Activated CD8-positive, alpha-beta T cell treated with anti-CD3 and anti-CD28 coated beads, Interleukin-2, amount 10 ng/mL, durations not matched to agents 7 days and 5 days (primary cell): Measurements from ENCODE around the gene DHRS11. TPM values are rescaled to one million over a fixed set of nuclear protein-coding genes. Genes with fewer than 3 reads are reported as not detected.
A peak's percentile ranks its signal among the peaks of the same experiment; 100 is the strongest.

Experiments used
- ATAC-seq: fragments of 150-1000 bp; cut with Tn5 transposase; one replicate; pipeline ENCODE4 v1.10.0; 2021; ENCODE audit warnings: moderate library complexity
- CTCF ChIA-PET: fragments of 350-600 bp; sonication (Branson Sonifier 250); formaldehyde crosslinking; loops from one replicate; lab custom pipeline; 2021; ENCODE audit warnings: antibody characterized with exemption; lab: Charles Lee
- POLR2A ChIA-PET: fragments of 350-600 bp; sonication (Branson Sonifier 250); formaldehyde crosslinking; loops from one replicate; lab custom pipeline; 2021; ENCODE audit warnings: antibody characterized with exemption; lab: Charles Lee
- DNase-seq: peaks from one replicate; pipeline ENCODE4 v3.0.0-alpha.2; 2020
- H3K27ac Mint-ChIP-seq: one replicate; pipeline ENCODE4 v1.8.0; 2021; ENCODE audit warnings: mild to moderate bottlenecking, mixed read lengths
- H3K27me3 Mint-ChIP-seq: one replicate; pipeline ENCODE4 v1.8.0; 2021; ENCODE audit warnings: low read depth, mixed read lengths
- H3K36me3 Mint-ChIP-seq: one replicate; pipeline ENCODE4 v1.8.0; 2021; ENCODE audit warnings: low read depth, mixed read lengths
- H3K4me1 Mint-ChIP-seq: one replicate; pipeline ENCODE4 v1.8.0; 2021; ENCODE audit warnings: low read depth, mixed read lengths
- H3K4me3 Mint-ChIP-seq: one replicate; pipeline ENCODE4 v1.8.0; 2021; ENCODE audit warnings: mild to moderate bottlenecking, mixed read lengths
- H3K9me3 Mint-ChIP-seq: one replicate; pipeline ENCODE4 v1.8.0; 2022; ENCODE audit warnings: mixed read lengths; ENCODE audit not compliant: insufficient read depth
- total RNA-seq, 2 experiments: library from RNA; stranded (reverse); gene quantifications; one replicate each; pipeline ENCODE4 v1.2.3, GENCODE V29; 2021

Gene DHRS11, protein sequence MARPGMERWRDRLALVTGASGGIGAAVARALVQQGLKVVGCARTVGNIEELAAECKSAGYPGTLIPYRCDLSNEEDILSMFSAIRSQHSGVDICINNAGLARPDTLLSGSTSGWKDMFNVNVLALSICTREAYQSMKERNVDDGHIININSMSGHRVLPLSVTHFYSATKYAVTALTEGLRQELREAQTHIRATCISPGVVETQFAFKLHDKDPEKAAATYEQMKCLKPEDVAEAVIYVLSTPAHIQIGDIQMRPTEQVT
- total RNA-seq: 1 to 10 TPM; 4.7 to 5.0 TPM

DNA sequence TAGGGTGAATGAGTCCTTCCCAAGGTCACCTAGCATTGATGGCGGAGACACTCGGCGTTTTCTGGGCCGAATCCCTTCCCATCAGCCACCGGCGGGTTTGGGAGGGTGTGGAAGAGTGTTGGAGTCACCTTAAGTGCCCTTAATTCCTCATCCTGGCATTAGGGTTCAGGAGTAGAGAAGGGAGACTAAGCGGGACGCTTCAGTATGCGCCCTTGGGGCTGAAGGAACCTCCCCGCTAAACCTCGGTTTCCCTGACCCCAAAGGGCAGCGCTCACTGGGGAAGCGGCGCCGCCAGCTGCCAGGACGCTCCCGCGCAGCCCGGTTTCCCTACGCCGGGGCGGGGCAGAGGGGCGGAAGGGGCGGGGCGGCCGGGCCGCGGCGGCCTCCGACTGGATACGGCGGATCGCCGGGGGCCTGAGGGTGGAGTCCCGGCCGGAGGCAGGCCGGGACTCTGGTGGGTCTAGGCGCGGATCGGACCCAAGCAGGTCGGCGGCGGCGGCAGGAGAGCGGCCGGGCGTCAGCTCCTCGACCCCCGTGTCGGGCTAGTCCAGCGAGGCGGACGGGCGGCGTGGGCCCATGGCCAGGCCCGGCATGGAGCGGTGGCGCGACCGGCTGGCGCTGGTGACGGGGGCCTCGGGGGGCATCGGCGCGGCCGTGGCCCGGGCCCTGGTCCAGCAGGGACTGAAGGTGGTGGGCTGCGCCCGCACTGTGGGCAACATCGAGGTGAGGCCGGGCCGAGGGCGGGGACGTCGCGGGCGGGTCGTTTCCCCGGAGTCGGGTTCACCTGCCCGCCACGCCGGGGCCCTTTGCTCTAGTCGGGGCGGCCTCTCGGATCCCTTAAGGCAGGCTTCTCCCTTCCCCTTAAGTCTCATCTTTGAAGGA is at the start of gene DHRS11:
Gene DHRS11 (plus strand): TSS at position 446 of the 882 bp plus-strand sequence. CDS start 131 bp downstream, at position 577.
- H3K4me3 Mint-ChIP-seq: peak within 1 kb of the TSS; percentile 66
- peaks cover 35% of the 10 kb centered on the region for H3K36me3 Mint-ChIP-seq
- CTCF ChIA-PET: interaction anchor here (1.0 to 8.6 kb wide), 2 partner anchors 11 to 35 kb away, joined by 3 to 70 read pairs; partner anchors contain the start of gene MRM1

DNA sequence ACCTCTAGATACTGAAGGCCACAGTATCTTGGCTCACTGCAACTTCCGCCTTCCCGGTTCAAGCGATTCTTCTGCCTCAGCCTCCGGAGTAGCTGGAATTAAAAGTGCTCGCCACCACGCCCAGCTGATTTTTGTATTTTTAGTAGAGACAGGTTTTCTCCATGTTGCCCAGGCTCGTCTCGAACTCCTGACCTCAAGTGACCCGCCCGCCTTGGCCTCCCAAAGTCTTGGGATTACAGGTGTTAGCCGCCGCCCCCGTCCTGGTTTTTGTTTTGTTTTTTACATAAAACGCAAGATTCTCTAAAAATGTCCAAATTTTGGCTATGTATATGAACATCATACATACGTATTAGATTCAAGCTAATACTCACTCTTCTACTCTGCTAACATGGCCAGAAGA is 48.9 kb upstream of the DHRS11 start:
- H3K4me3 Mint-ChIP-seq: no peak overlapping the region
- H3K9me3 Mint-ChIP-seq: no peaks in the 10 kb centered on the region
- no peak for DNase-seq
- no peak overlapping the region for H3K27ac Mint-ChIP-seq
- CTCF ChIA-PET: interaction anchor here (1.6 kb wide), 1 partner anchor 60 kb away, joined by 7 read pairs; no protein-coding TSS in a partner anchor
- H3K27me3 Mint-ChIP-seq: no peaks in the 10 kb centered on the region
- peaks cover 21% of the 10 kb centered on the region for H3K4me1 Mint-ChIP-seq
- peaks cover 40% of the 10 kb centered on the region for H3K36me3 Mint-ChIP-seq
- ATAC-seq: no peak
- POLR2A ChIA-PET: interaction anchor here (4.7 kb wide), 1 partner anchor 8 kb away, joined by 84 read pairs; the partner anchor contains the start of genes MYO19 and PIGW

More for the DNA sequence above, at the start of gene DHRS11:
- peaks cover 46% of the 10 kb centered on the region for H3K4me1 Mint-ChIP-seq
- POLR2A ChIA-PET: interaction anchor here (1.2 to 3.6 kb wide), 2 partner anchors 10 to 14 kb away, joined by 3 to 22 read pairs; partner anchors contain the start of gene MRM1
- H3K27me3 Mint-ChIP-seq: no peaks in the 10 kb centered on the region
- peak within 1 kb of the TSS; percentile 61 for H3K27ac Mint-ChIP-seq
- DNase-seq (peak; percentile 79), ATAC-seq (peak; percentile 96)
- H3K9me3 Mint-ChIP-seq: no peaks in the 10 kb centered on the region

DNA sequence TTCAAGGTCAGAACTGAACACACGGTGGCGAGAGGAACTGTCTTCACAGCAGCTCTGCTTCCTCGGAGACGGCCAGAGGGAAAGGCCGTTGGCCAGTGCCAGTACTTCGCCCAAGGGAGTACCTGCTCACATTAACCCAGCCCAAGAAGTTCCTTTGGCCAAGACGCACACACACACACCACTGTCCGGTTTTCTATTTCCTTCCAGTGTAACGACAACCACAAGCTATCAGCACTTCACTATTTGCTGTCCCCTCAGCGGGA is 47.7 kb upstream of the DHRS11 start:
- peak overlapping the region; percentile 93 for H3K4me3 Mint-ChIP-seq
- DNase-seq (peak; percentile 46), ATAC-seq (no peak)
- POLR2A ChIA-PET: interaction anchor here (0.6 to 4.7 kb wide), 4 partner anchors 9 to 701 kb away, joined by 3 to 84 read pairs (median 4); partner anchors contain the start of genes MYO19, PIGW and ZNHIT3
- no peaks in the 10 kb centered on the region for H3K9me3 Mint-ChIP-seq
- H3K27ac Mint-ChIP-seq: peak overlapping the region; percentile 98
- no peaks in the 10 kb centered on the region for H3K27me3 Mint-ChIP-seq
- peaks cover 28% of the 10 kb centered on the region for H3K4me1 Mint-ChIP-seq
- CTCF ChIA-PET: interaction anchor here (1.6 to 3.9 kb wide), 2 partner anchors 9 to 59 kb away, joined by 7 to 35 read pairs; partner anchors contain the start of genes MYO19 and PIGW
- peaks cover 43% of the 10 kb centered on the region for H3K36me3 Mint-ChIP-seq

DNA sequence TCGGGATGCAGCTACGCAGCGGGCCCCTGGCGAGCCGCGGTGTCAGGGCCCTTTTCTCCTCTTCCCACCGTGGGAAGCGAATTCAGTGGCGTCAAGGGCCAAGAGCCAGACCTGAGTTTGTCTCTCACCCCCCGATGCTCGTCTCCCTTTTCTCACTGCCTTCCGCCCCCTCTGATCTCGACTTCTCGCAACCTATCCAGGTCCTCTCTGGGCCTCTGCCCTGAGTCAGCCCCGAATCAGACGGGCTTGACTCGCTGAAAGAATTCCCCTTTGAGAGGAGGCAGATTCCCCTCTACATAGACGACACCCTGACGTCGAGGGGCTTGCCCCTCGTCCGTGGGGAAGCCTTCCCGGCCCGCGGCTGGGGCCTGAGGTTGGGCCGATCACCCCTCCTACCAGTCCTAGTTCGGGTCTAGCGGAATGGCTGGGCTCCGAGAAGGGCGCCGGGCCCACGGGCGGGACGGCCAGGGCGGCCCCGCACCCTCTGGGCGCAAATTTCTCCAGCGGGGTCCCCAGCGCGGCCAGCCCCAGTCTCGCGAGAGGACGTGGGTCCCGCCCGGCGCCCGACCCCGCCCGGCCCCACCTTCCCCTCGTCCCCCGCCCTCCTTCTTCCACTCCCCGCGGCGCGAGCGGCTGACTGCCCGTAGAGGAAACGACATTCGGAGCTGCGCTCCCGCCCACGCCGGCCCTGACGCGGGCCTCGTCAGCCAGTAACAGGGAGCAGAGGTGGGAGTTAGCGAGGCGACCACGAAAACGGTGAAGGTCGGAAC is 47.2 kb upstream of the DHRS11 start, which contains the start of gene GGNBP2:
Gene GGNBP2 (plus strand): TSS at position 613 of the 770 bp plus-strand sequence. CDS start 806 bp downstream, outside the sequence.
- ChIA-PET CTCF (interaction anchor here (3.9 kb wide), 1 partner anchor 10 kb away, joined by 35 read pairs; the partner anchor contains the start of genes MYO19 and PIGW), POLR2A (interaction anchor here (0.6 to 4.7 kb wide), 6 partner anchors 9 to 1061 kb away, joined by 3 to 84 read pairs (median 4); partner anchors contain the start of genes MRM1, MYO19, PIGW and ZNHIT3)
- Mint-ChIP-seq H3K4me1 (peaks cover 31% of the 10 kb centered on the region), H3K27ac (peak within 1 kb of the TSS; percentile 98), H3K36me3 (peaks cover 47% of the 10 kb centered on the region), H3K9me3 (no peaks in the 10 kb centered on the region), H3K27me3 (no peaks in the 10 kb centered on the region), H3K4me3 (peak within 1 kb of the TSS; percentile 93)
- ATAC-seq (peak; percentile 69), DNase-seq (peak; percentile 94)

DNA sequence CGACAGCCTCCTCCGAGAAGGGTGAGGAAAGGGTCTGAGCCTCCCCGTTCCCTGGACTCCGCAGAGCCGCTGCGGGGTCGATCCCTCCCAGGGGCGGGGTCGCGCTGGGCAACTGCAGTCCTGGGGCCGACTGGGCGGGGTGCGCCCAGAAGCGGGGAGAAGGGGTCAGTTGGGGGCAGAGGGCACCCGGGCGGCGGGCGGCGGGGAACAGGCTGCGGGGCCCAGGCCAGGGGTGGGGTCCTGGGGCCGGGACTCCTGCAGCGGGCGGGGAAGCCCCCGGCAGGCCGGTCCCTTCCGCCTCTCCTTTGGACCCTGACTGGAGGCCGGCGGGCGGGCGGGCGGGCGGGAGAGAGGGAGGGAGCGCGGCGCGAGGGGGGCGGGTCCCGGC is 46.6 kb upstream of the DHRS11 start:
- Mint-ChIP-seq H3K27me3 (no peaks in the 10 kb centered on the region), H3K27ac (peak overlapping the region; percentile 98), H3K36me3 (peaks cover 49% of the 10 kb centered on the region), H3K9me3 (no peaks in the 10 kb centered on the region), H3K4me1 (peaks cover 37% of the 10 kb centered on the region), H3K4me3 (peak overlapping the region; percentile 93)
- ChIA-PET CTCF (interaction anchor here (1.9 to 3.9 kb wide), 3 partner anchors 10 to 57 kb away, joined by 6 to 35 read pairs (median 12); partner anchors contain the start of genes MRM1, MYO19 and PIGW), POLR2A (interaction anchor here (1.0 to 4.7 kb wide), 7 partner anchors 10 to 1061 kb away, joined by 3 to 84 read pairs (median 4); partner anchors contain the start of genes ACACA, MRM1, MYO19 and PIGW)
- DNase-seq (no peak), ATAC-seq (peak; percentile 61)

DNA sequence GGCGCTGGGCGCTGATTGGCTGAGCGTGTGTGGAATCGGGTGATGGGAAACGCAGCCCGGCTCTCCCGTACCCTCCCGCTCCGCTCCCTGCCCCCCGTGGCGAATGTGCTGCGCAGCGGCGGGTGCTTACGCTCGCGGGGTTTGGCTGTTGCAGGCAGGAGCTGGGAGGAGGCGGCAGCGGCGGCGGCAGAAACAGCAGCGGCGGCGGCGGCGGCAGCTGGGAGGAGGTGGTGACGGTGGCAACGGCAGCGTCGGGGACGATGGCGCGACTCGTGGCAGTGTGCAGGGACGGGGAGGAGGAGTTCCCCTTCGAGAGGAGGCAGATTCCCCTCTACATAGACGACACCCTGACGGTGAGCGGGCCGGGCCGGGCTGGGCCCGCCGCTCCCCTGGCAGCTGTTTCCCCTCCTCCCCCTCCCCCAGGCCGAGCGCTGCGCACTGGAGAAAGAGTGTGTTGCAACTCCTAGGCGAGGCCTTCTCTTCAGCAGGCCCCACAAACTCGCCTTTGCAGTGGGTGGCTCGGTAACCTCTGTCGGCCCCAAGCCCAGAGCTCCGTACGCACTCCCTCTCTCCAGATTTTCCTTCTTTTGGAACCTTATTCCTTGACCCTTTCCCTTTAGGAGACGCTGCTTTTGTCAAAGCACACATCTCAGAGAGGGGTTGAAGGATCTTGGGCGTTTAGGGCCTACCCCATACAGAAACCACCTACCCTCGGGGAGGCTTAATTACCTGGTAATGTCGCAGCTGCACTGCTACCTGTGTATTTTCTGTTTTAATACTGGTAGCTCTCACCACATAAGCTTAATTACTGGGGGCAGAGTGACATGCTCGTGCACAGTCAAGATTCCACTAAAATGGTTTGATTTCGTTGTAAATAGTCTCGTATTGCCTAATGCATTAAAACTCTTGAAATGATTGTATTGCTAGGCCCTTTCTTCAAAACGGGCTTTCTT is 45.9 kb upstream of the DHRS11 start:
- peak overlapping the region; percentile 95 for H3K27ac Mint-ChIP-seq
- H3K27me3 Mint-ChIP-seq: no peaks in the 10 kb centered on the region
- ChIA-PET CTCF (interaction anchor here (1.9 to 3.9 kb wide), 3 partner anchors 9 to 57 kb away, joined by 6 to 35 read pairs (median 12); partner anchors contain the start of genes MRM1, MYO19 and PIGW), POLR2A (interaction anchor here (0.6 to 4.7 kb wide), 15 partner anchors 10 to 1274 kb away, joined by 3 to 84 read pairs (median 4); partner anchors contain the start of genes ACACA, MRM1, MYO19 and PIGW)
- DNase-seq: peak; percentile 96
- peak overlapping the region; percentile 87 for H3K4me3 Mint-ChIP-seq
- ATAC-seq: peak; percentile 83
- H3K9me3 Mint-ChIP-seq: no peaks in the 10 kb centered on the region
- peaks cover 53% of the 10 kb centered on the region for H3K36me3 Mint-ChIP-seq
- H3K4me1 Mint-ChIP-seq: peaks cover 43% of the 10 kb centered on the region

DNA sequence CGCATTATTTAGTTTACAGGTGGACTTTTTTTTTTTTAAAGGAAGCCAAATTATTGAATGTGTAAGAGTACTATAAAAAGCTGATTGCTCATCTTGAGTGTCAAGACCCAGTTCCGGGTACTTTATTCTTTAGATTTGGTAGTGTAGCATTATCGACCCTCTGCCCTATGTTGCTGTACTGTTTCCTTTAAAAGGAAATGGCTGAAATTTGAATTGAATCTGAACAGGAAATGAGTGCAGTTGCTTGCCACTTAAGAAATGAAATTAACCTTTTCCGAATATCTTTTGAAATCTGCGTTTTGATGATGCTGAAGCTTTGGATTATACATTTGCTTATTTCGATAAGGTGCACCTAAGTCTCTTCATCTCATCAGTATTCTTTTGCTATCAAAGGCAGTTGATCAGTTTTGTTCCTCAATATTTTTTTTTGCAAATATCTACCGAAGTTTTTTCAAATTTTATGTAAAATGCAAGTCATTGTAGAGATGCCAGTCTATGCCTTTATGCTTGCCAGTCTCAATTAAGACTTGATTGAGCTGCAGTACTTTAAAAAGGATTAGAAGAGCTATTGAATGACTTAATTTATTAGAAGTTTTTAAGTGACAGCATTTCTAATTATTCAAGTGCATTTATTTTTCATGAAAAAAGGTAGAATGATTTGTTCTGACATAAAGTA is 45.1 kb upstream of the DHRS11 start:
- Mint-ChIP-seq H3K27me3 (no peaks in the 10 kb centered on the region), H3K4me1 (peaks cover 46% of the 10 kb centered on the region), H3K4me3 (peak overlapping the region; percentile 87), H3K27ac (peak overlapping the region; percentile 95), H3K36me3 (peaks cover 55% of the 10 kb centered on the region), H3K9me3 (no peaks in the 10 kb centered on the region)
- no peak for DNase-seq
- no peak for ATAC-seq
- POLR2A ChIA-PET: interaction anchor here (0.6 to 4.7 kb wide), 8 partner anchors 9 to 1274 kb away, joined by 4 to 84 read pairs (median 5); partner anchors contain the start of genes MRM1, MYO19 and PIGW
- CTCF ChIA-PET: interaction anchor here (0.5 to 3.9 kb wide), 5 partner anchors 9 to 56 kb away, joined by 3 to 35 read pairs (median 6); partner anchors contain the start of genes MRM1, MYO19 and PIGW

DNA sequence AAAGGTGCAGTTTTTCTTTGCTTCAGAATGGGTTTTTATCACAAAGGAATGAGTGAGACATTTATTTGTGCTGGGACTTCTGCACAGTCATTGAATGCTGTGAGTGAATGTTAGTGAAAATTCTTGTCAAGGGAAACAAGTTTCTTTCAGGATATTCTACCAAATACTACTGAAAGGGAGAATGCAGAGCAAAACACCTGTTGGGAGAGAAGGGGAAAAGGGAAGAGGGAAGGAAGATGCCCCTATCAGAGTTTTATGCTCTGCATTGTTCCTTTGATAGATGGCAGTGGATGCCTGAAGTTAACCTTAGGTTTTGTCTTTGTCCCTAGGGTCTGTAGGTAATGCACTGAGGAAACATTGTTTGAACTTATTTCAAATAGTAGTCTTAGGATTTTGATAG is 43.9 kb upstream of the DHRS11 start:
- Mint-ChIP-seq H3K27me3 (no peaks in the 10 kb centered on the region), H3K36me3 (peaks cover 58% of the 10 kb centered on the region), H3K9me3 (no peaks in the 10 kb centered on the region), H3K27ac (peak overlapping the region; percentile 73), H3K4me1 (peaks cover 55% of the 10 kb centered on the region), H3K4me3 (peak overlapping the region; percentile 87)
- CTCF ChIA-PET: no interaction called here
- POLR2A ChIA-PET: interaction anchor here (1.3 to 1.7 kb wide), 2 partner anchors 14 to 175 kb away, joined by 4 to 6 read pairs; partner anchors contain the start of gene MYO19
- DNase-seq: no peak
- ATAC-seq: no peak
